Activated CD8-positive, alpha-beta memory T cell treated with anti-CD3 and anti-CD28 coated beads, Interleukin-2, amount 10 ng/mL, durations not matched to agents 7 days and 5 days (primary cell): ENCODE results near the gene EIF4G1. TPM values are rescaled to one million over a fixed set of nuclear protein-coding genes. Genes with fewer than 3 reads are reported as not detected.
"Not testable (repeated sequence)": the region's sequence is repeated elsewhere in the genome, so short reads cannot be mapped to it uniquely, and the experiment has no call there.

Source experiments
- ATAC-seq: fragments of 150-1000 bp; cut with Tn5 transposase; one replicate; pipeline ENCODE4 v1.10.0; 2021; ENCODE audit warnings: moderate library complexity
- CTCF ChIA-PET: fragments of 350-600 bp; sonication (Branson Sonifier 250); formaldehyde crosslinking; loops from one replicate; lab custom pipeline; 2021; ENCODE audit warnings: antibody characterized with exemption; lab: Charles Lee
- DNase-seq: peaks from one replicate; pipeline ENCODE4 v3.0.0-alpha.2; 2020
- H3K27ac Mint-ChIP-seq: one replicate; pipeline ENCODE4 v1.8.0; 2021; ENCODE audit warnings: mild to moderate bottlenecking, mixed read lengths
- H3K27me3 Mint-ChIP-seq: one replicate; pipeline ENCODE4 v1.8.0; 2021; ENCODE audit warnings: mixed read lengths
- H3K36me3 Mint-ChIP-seq: one replicate; pipeline ENCODE4 v1.8.0; 2021; ENCODE audit warnings: mild to moderate bottlenecking, mixed read lengths
- H3K4me1 Mint-ChIP-seq: one replicate; pipeline ENCODE4 v1.8.0; 2021; ENCODE audit warnings: mixed read lengths
- H3K4me3 Mint-ChIP-seq: one replicate; pipeline ENCODE4 v1.8.0; 2021; ENCODE audit warnings: mild to moderate bottlenecking, moderate library complexity, mixed read lengths
- H3K9me3 Mint-ChIP-seq: one replicate; pipeline ENCODE4 v1.8.0; 2022; ENCODE audit warnings: low read depth, mixed read lengths
- total RNA-seq, 2 experiments: library from RNA; stranded (reverse); gene quantifications; one replicate each; pipeline ENCODE4 v1.2.3, GENCODE V29; 2021

EIF4G1 gene
- total RNA-seq, 2 experiments from 2014 or later = 348 to 471 TPM

DNA sequence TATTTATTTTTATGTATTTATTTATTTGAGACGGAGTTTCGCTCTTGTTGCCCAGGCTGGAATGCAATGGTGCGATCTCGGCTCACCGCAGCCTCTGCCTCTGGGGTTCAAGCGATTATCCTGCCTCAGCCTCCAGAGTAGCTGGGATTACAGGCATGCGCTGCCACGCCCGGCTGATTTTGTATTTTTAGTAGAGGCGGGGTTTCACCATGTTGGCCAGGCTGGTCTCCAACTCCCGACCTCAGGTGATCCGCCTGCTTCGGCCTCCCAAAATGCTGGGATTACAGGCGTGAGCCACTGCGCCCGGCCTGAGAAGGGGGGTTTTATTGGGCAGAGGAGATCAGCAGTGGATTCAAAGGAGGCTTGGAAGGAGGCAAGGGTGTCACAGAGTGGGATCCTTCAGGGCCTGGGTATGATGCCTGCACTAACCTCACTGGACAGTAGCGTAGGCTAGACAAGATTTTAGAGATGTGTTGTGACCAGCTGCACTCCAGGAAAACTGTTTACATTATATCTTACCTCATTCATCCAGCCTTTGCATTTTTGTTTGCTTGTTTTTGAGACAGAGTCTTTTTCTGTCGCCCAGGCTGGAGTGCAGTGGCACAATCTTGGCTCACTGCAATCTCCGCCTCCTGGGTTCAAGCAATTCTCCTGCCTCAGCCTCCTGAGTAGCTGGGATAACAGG lies 25.2 kb downstream of the EIF4G1 start:
- peaks cover 26% of the 10 kb centered on the region for H3K4me1 Mint-ChIP-seq
- H3K27me3 Mint-ChIP-seq, H3K9me3 Mint-ChIP-seq, ATAC-seq, H3K36me3 Mint-ChIP-seq, H3K4me3 Mint-ChIP-seq, DNase-seq, H3K27ac Mint-ChIP-seq: not testable (repeated sequence)
- CTCF ChIA-PET = interaction anchor here (0.5 to 1.5 kb wide), 2 partner anchors 32 to 86 kb away, joined by 3 to 4 read pairs; no protein-coding TSS in a partner anchor

DNA sequence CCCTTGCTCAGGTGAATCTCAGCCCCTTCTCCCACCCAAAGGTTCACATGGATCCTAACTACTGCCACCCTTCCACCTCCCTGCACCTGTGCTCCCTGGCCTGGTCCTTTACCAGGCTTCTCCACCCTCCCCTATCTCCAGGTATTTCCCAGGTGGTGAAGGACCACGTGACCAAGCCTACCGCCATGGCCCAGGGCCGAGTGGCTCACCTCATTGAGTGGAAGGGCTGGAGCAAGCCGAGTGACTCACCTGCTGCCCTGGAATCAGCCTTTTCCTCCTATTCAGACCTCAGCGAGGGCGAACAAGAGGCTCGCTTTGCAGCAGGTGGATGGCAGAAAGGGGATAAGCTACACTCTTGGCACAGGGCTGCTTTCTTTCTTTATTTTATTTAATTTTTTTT lies 27.5 kb downstream of the EIF4G1 start:
- no peak overlapping the region for H3K4me3 Mint-ChIP-seq
- H3K9me3 Mint-ChIP-seq = no peaks in the 10 kb centered on the region
- H3K36me3 Mint-ChIP-seq = no peaks in the 10 kb centered on the region
- ATAC-seq (no peak), DNase-seq (no peak)
- peaks cover 12% of the 10 kb centered on the region for H3K4me1 Mint-ChIP-seq
- H3K27me3 Mint-ChIP-seq = no peaks in the 10 kb centered on the region
- CTCF ChIA-PET = interaction anchor here (1.2 kb wide), 1 partner anchor 30 kb away, joined by 3 read pairs; no protein-coding TSS in a partner anchor
- H3K27ac Mint-ChIP-seq = no peak overlapping the region

DNA sequence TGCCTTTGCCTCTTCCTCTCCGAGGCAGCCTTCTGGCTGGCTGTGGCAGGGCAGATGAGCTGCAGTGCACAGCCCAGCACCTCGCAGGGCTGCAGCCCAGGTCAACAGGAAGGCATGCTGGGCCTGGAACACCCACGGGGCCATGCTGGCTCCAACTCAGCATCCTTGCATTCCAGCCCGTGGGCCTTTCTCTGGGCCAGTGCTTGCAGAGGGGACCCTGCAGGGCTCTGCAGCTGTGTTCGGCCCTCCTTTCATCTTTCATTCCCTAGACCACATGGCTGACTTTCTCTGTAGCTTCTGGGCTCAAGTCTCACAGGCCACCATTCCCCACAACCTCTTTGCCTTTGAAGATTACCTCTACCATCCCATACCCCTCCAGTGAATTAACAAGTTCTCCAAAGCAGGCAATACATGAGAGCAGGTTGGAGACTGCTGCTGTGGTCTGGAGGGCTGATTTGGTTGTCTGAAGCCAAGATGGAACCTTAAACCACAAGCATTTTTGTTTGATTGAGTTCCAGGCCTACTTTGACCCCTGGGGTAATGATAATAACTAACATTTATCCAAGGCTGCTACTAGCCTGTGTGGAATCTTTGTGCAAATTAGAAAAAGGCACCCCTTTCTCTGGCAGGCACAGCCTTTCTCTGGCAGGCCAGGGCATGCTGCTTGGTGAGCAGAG lies 28.9 kb downstream of the EIF4G1 start:
- ATAC-seq = no peak
- Mint-ChIP-seq H3K36me3 (no peaks in the 10 kb centered on the region), H3K9me3 (no peaks in the 10 kb centered on the region), H3K27me3 (no peaks in the 10 kb centered on the region), H3K4me1 (peaks cover 13% of the 10 kb centered on the region), H3K4me3 (no peak overlapping the region), H3K27ac (no peak overlapping the region)
- CTCF ChIA-PET = no interaction called here
- DNase-seq = no peak

DNA sequence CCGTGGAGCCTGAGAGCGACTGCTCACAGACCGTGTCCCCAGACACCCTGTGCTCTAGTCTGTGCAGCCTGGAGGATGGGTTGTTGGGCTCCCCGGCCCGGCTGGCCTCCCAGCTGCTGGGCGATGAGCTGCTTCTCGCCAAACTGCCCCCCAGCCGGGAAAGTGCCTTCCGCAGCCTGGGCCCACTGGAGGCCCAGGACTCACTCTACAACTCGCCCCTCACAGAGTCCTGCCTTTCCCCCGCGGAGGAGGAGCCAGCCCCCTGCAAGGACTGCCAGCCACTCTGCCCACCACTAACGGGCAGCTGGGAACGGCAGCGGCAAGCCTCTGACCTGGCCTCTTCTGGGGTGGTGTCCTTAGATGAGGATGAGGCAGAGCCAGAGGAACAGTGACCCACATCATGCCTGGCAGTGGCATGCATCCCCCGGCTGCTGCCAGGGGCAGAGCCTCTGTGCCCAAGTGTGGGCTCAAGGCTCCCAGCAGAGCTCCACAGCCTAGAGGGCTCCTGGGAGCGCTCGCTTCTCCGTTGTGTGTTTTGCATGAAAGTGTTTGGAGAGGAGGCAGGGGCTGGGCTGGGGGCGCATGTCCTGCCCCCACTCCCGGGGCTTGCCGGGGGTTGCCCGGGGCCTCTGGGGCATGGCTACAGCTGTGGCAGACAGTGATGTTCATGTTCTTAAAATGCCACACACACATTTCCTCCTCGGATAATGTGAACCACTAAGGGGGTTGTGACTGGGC lies 30.3 kb downstream of the EIF4G1 start:
- H3K27me3 Mint-ChIP-seq = no peaks in the 10 kb centered on the region
- H3K4me3 Mint-ChIP-seq = no peak overlapping the region
- no peaks in the 10 kb centered on the region for H3K9me3 Mint-ChIP-seq
- DNase-seq (no peak), ATAC-seq (no peak)
- no peaks in the 10 kb centered on the region for H3K36me3 Mint-ChIP-seq
- CTCF ChIA-PET = interaction anchor here (2.1 kb wide), 1 partner anchor 9 kb away, joined by 6 read pairs; no protein-coding TSS in a partner anchor
- no peak overlapping the region for H3K27ac Mint-ChIP-seq
- peaks cover 13% of the 10 kb centered on the region for H3K4me1 Mint-ChIP-seq

DNA sequence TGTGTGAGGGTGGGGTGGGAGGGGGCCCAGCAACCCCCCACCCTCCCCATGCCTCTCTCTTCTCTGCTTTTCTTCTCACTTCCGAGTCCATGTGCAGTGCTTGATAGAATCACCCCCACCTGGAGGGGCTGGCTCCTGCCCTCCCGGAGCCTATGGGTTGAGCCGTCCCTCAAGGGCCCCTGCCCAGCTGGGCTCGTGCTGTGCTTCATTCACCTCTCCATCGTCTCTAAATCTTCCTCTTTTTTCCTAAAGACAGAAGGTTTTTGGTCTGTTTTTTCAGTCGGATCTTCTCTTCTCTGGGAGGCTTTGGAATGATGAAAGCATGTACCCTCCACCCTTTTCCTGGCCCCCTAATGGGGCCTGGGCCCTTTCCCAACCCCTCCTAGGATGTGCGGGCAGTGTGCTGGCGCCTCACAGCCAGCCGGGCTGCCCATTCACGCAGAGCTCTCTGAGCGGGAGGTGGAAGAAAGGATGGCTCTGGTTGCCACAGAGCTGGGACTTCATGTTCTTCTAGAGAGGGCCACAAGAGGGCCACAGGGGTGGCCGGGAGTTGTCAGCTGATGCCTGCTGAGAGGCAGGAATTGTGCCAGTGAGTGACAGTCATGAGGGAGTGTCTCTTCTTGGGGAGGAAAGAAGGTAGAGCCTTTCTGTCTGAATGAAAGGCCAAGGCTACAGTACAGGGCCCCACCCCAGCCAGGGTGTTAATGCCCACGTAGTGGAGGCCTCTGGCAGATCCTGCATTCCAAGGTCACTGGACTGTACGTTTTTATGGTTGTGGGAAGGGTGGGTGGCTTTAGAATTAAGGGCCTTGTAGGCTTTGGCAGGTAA lies 31.1 kb downstream of the EIF4G1 start:
- H3K27ac Mint-ChIP-seq = no peak overlapping the region
- DNase-seq = no peak
- ATAC-seq = no peak
- no peaks in the 10 kb centered on the region for H3K36me3 Mint-ChIP-seq
- CTCF ChIA-PET = interaction anchor here (1.2 to 2.1 kb wide), 2 partner anchors 8 kb away, joined by 3 to 6 read pairs; partner anchors contain the start of gene FAM131A
- no peaks in the 10 kb centered on the region for H3K9me3 Mint-ChIP-seq
- peaks cover 12% of the 10 kb centered on the region for H3K4me1 Mint-ChIP-seq
- H3K4me3 Mint-ChIP-seq = no peak overlapping the region
- no peaks in the 10 kb centered on the region for H3K27me3 Mint-ChIP-seq

DNA sequence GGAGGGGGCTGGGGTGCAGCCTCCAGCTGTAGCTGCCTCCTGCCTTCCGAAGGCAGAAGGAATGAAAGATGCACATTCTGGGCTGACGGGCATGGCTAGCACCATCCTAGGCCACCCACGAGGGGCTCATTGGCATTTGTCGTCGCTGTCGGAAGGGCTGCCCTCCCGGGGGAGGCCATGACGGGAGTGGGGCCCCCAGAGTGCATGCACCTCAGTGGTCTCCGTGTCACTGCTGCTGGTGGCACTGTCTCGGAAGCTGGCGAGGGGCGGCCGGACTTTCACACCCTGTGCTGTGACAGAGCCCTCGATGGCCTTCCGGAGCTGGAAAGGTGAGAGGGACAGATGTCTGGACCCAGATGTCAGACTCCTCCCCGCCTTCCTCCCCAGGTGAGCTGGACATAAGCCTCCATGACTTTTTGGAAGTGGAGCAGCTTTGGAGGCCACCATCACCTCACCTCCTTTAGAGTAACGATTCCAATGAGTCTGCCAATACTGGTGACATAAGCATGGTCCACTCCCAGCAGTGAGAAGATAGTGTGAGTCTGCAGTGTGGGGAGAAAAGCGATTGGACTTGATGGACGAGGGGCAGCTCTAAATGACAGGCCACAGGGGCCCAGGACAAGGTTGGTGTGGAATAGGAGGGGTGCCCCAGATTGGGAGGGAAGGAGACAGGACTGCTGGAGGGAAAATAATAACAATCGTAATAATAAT lies 32.2 kb downstream of the EIF4G1 start:
- no peak overlapping the region for H3K27ac Mint-ChIP-seq
- DNase-seq (no peak), ATAC-seq (no peak)
- H3K4me3 Mint-ChIP-seq = no peak overlapping the region
- H3K27me3 Mint-ChIP-seq = no peaks in the 10 kb centered on the region
- peaks cover 6% of the 10 kb centered on the region for H3K4me1 Mint-ChIP-seq
- no peaks in the 10 kb centered on the region for H3K36me3 Mint-ChIP-seq
- CTCF ChIA-PET = interaction anchor here (1.2 kb wide), 1 partner anchor 9 kb away, joined by 3 read pairs; the partner anchor contains the start of gene FAM131A
- no peaks in the 10 kb centered on the region for H3K9me3 Mint-ChIP-seq

DNA sequence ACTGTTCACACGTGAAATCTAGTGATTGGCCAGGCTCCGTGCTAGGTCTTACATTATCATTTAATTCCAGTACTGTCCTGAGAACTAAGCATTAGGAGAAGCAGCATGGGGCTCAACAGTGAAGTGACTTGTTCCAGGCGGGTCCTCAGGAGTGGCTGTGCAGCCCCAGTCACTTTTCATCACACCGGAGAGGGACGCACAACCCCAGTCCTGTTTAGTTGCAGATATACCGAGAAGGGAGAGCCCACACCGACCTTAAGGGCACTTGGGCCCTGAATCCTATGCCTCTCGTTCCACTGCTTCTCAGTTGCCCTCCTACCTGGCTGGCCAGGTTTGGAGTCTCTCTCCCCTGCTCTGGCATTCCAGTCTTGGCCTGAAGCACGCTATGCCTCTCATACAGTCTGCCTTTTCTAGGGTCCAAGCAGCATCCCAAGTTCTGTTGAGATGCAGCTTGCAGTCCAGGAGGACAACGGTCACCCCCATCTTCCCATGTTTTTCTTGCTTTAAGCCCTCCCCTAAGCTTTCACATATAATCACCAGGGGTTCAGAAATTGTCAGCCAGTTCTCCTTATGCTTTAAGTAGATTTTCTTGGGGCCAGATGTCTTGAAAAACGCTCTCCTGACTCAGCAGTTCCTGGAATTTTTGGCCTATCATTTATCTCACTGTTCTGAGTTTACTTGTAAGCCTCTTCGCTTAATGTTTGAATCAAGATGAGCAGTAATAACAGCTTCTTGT lies 33.1 kb downstream of the EIF4G1 start:
- CTCF ChIA-PET = interaction anchor here (0.7 to 0.9 kb wide), 2 partner anchors 10 to 330 kb away, joined by 3 read pairs; partner anchors contain the start of genes ABCC5 and FAM131A
- DNase-seq (no peak), ATAC-seq (no peak)
- no peaks in the 10 kb centered on the region for H3K9me3 Mint-ChIP-seq
- no peak overlapping the region for H3K4me3 Mint-ChIP-seq
- no peaks in the 10 kb centered on the region for H3K36me3 Mint-ChIP-seq
- no peak overlapping the region for H3K27ac Mint-ChIP-seq
- no peaks in the 10 kb centered on the region for H3K27me3 Mint-ChIP-seq
- H3K4me1 Mint-ChIP-seq = peaks cover 4% of the 10 kb centered on the region

DNA sequence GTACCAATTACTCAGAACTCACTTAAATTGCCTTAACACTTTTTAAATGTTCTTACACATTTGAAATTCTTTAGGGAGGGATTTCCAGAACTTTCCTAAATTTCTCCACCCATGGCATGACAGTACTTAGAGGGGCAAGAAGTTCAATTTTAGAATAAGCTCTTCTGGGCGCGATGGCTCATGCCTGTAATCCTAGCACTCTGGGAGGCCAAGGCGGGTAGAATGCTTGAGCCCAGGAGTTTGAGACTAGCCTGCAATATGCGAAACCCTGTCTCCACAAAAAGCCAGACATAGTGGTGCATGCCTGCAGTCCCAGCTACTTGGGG lies 33.6 kb downstream of the EIF4G1 start:
- no peaks in the 10 kb centered on the region for H3K36me3 Mint-ChIP-seq
- no peak overlapping the region for H3K27ac Mint-ChIP-seq
- H3K4me3 Mint-ChIP-seq = no peak overlapping the region
- peaks cover 4% of the 10 kb centered on the region for H3K4me1 Mint-ChIP-seq
- H3K27me3 Mint-ChIP-seq = no peaks in the 10 kb centered on the region
- H3K9me3 Mint-ChIP-seq = no peaks in the 10 kb centered on the region
- CTCF ChIA-PET = interaction anchor here (0.7 to 0.9 kb wide), 2 partner anchors 11 to 330 kb away, joined by 3 read pairs; partner anchors contain the start of genes ABCC5 and FAM131A
- ATAC-seq (no peak), DNase-seq (no peak)

DNA sequence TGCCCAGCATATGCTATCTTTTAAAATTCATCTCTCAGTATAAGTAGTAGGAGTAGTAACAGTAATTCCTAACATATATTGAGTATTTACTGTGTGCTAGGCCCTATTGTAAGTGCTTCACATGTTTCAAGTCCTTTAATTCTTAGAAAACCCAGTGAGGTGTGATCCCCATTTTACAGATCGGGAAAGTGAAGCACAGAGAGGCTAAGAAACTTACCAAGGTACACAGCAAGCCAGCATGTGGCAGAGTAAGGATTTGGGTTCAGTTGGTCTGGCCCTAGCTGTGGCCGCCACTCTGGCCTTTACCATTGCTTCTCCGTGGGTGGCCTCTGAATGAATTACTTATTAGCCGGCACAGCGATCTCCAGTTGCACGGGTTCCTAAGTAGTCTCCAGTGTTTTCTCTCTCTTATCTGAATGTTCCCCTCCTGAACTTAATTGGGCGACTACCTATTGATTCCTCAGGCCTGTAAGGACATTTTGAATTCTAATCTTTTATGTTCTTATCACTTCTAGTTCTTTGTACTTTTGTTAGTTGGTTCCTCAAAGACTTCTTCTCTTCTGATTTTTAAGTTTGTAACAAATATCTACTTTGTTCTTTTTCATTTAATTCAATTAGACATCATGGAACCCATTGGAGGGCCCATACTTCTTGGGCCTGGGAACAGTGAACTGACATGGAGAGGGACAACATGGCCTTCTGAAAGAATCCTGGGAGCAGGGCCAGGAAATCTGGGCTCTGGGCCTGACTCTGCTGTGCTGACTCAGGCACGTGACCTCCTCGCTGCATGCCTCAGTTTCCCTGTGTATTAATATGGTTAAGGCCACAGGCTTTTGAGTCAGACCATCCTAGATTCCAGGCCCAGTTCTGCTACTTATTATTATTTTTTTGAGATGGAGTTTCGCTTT lies 35.4 kb downstream of the EIF4G1 start:
- no peak overlapping the region for H3K4me3 Mint-ChIP-seq
- no peaks in the 10 kb centered on the region for H3K27me3 Mint-ChIP-seq
- H3K9me3 Mint-ChIP-seq = no peaks in the 10 kb centered on the region
- peaks cover 9% of the 10 kb centered on the region for H3K4me1 Mint-ChIP-seq
- H3K36me3 Mint-ChIP-seq = no peaks in the 10 kb centered on the region
- CTCF ChIA-PET = no interaction called here
- ATAC-seq = no peak
- no peak overlapping the region for H3K27ac Mint-ChIP-seq
- DNase-seq = no peak

DNA sequence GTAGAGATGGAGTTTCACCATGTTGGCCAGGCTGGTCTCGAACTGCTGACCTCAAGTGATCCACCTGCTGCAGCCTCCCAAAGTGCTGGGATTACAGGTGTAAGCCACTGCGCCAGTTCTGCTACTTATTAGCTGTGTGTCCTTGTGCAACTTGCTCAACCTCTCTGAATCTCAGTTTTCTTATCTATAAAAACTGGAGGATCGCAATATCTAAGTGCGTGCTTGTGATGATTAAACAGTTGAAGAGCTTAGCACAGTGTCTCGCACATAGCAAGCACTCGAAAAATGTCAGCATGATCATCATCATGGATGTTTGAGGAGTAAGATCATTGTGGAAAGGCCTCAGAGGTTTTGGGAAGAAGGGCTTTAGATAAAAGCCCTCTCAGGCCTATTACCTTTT lies 36.2 kb downstream of the EIF4G1 start:
- CTCF ChIA-PET = no interaction called here
- H3K4me3 Mint-ChIP-seq = no peak overlapping the region
- DNase-seq (no peak), ATAC-seq (no peak)
- peaks cover 9% of the 10 kb centered on the region for H3K4me1 Mint-ChIP-seq
- no peaks in the 10 kb centered on the region for H3K36me3 Mint-ChIP-seq
- H3K27ac Mint-ChIP-seq = no peak overlapping the region
- H3K27me3 Mint-ChIP-seq = no peaks in the 10 kb centered on the region
- no peaks in the 10 kb centered on the region for H3K9me3 Mint-ChIP-seq

DNA sequence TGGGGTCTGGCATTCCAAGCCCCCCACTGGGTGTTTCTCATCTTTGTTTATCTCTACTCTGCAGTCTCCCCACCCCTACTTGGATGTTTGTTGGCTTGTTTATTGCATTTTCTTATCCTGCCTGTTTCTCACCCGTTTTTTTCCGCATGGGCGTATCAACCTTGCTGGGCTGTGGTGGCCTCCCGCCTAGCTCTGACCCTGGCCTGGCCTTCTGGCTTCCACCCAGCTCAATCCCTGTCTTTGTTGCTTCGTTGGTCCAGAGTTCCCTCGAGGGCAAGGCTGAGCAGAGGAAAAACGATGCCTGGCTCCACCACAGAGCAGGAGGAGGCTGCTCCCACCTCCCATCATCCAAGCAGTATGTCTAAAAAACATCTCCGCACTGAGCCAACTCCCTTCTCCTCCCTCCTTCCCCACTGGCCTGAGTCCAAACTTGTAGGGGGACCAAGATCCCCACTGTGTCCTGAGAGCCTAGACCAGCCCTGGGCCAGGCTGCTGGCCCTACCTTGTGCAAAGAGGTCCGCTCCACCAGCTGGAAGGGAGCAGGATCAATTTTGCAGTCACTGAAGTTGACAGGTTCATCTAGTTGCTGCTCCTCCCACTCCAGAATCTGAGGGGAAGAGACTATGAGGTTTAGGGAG lies 37.2 kb downstream of the EIF4G1 start:
- CTCF ChIA-PET = interaction anchor here (0.5 to 1.1 kb wide), 2 partner anchors 11 to 60 kb away, joined by 3 read pairs; no protein-coding TSS in a partner anchor
- H3K27ac Mint-ChIP-seq = no peak overlapping the region
- peaks cover 9% of the 10 kb centered on the region for H3K4me1 Mint-ChIP-seq
- ATAC-seq (no peak), DNase-seq (no peak)
- H3K4me3 Mint-ChIP-seq = no peak overlapping the region
- H3K36me3 Mint-ChIP-seq = no peaks in the 10 kb centered on the region
- H3K9me3 Mint-ChIP-seq = no peaks in the 10 kb centered on the region
- H3K27me3 Mint-ChIP-seq = no peaks in the 10 kb centered on the region
